HG03432 (cell line): Measurements from ENCODE around the gene AUTS2.
"Not testable (repeated sequence)": the region's sequence is repeated elsewhere in the genome, so short reads cannot be mapped to it uniquely, and the experiment has no call there.

Source experiments
- ATAC-seq: cut with Tn5 transposase; IDR thresholded peaks from one replicate; pipeline ENCODE4 v1.9.1; 2021; ENCODE audit warnings: mild to moderate bottlenecking, moderate library complexity; ENCODE audit not compliant: unreplicated experiment

AUTS2 gene

DNA sequence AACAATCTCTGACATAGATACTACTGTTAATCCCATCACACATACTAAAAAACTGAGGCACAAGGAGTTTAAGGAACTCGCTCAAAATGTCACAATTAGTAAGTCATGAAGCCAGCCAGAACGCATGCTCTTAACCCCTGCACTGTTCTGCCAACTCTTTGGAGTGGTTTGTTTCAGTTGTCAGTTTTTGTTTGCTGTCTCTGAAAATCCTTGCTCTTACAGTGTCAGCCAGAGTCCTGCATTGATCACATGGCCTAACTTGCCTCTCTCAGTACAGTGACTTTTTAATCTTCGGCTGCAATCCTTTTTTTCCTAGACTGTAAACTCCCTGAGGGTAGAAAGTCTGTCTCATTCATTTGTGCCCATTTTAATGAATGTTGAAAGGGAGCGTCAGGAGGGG is 753.8 kb downstream of the AUTS2 start:
- ATAC-seq: no peak

- no peak for ATAC-seq
Observed at GRCh38 chr7:70352906-70353305, 754.6 kb downstream of the AUTS2 start.

GRCh38 chr7:70353330-70353945 is 755.2 kb downstream of the AUTS2 start:
- no peak for ATAC-seq

GRCh38 chr7:70353946-70354335 is 755.7 kb downstream of the AUTS2 start:
- no peak for ATAC-seq

DNA sequence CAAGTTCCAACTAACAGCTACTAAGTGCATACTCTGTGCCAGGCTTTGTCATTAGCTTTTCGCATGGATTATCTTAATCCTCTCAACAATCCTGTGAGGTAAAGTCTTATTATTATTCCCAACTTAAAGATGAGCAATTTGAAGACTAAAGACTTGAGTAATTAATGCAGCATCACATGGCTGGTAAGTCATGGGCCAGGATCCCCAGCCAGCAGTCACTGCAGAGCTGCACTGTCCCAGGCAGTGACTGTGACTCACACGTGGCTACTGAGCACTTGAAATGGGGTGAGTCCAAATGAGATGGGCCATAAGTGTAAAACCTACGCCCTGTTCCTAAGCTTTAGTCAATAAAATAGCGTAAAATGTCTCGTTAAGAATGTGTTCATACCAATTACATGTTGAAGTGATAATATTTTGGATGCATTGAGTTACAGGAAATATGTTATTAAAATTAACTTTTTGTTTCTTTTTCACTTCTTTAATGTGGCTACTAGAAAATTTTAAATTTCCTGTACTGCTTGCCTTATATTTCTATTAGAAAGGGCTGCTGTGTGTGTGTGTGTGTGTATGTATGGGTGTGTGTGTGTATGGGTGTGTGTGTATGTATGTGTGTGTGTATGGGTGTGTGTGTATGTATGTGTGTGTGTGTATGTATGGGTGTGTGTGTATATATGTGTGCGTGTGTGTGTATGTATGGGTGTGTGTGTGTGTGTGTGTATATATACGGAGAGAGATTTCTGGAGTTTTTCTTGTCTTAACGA is 756.3 kb downstream of the AUTS2 start:
- no peak for ATAC-seq

GRCh38 chr7:70355198-70356020 is 757.1 kb downstream of the AUTS2 start:
- ATAC-seq: no peak

DNA sequence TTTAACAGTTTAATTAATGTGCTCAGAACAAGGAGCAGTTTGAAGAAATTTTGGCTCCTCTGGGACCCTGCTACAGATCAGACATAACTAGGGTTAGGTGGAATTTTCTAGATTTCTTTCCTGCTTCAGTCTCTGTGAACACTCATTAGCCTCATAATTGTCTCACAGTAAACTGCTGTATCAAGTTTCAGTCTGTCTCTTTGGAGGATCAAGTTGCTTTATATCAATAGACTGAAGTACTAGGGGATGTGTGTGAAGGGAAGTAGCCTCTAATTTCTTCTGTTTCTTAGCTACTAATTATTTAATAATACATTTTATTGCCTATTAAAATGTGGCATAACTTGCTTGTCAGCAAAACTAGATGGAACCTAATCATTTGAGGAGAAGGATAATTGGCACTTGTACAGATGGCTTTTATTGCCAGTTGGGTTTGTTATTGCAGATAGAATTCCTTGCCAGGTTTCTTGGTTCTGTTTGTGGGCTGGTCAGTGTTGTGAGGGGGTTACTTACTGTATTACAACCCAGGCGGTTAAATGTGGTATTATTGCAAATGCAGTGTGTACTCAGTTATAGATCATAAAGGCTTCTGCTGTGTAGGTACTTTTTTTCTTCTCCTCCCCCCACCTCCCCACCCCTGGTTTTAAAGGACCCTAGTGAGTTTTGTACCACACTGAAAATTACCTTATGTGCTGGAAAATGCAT is 758.0 kb downstream of the AUTS2 start:
- ATAC-seq: no peak

DNA sequence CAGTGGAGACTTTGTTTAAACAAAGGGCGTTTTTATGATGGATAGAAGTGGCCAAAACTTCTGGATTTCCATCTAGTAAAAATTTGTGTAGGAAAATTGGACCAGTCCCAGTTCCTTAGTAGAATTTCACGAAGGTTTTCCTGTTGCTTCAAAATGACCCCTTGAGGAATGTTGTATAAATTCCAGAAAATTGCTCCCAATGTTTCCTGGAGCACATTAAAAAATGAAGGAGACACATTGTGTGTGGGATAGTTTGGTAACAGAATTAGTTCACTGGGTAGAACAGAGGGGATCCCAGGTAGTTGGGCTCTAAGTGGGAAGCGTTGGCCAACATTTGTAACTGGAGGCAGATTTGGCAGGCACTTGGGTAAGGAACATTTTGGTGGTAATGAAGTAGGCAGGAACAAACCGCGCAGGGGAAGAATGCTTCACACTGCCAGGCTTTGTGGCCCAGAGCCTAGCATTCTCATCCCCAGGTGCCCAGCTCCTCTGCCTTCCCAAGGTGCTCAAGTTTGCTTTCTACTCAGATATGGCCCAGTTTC is 758.6 kb downstream of the AUTS2 start:
- no peak for ATAC-seq

- ATAC-seq: no peak
Observed at GRCh38 chr7:70360557-70360956, 762.3 kb downstream of the AUTS2 start.

- ATAC-seq: no peak
Observed at GRCh38 chr7:70361821-70362220, 763.5 kb downstream of the AUTS2 start.

- not testable (repeated sequence) for ATAC-seq
Observed at GRCh38 chr7:70364393-70364792, 766.1 kb downstream of the AUTS2 start.

DNA sequence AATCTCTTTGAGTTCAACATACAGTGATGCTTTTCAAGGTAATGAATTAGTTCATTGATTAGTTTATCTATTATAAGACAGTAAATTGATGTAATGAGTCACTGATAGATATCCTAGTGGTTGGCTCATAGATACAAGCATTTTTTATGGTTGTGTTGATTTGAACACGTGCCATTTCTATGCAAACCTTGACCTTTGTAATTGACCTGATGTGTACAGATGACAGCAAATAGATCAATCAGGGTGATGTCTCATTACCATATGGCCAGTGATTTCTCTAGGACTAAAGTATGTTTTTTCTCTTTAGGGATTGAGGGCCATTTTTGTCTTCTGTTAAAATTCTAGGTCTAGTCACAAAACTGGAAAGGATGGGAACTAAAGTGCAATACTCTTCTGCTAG is 773.4 kb downstream of the AUTS2 start:
- ATAC-seq: no peak

DNA sequence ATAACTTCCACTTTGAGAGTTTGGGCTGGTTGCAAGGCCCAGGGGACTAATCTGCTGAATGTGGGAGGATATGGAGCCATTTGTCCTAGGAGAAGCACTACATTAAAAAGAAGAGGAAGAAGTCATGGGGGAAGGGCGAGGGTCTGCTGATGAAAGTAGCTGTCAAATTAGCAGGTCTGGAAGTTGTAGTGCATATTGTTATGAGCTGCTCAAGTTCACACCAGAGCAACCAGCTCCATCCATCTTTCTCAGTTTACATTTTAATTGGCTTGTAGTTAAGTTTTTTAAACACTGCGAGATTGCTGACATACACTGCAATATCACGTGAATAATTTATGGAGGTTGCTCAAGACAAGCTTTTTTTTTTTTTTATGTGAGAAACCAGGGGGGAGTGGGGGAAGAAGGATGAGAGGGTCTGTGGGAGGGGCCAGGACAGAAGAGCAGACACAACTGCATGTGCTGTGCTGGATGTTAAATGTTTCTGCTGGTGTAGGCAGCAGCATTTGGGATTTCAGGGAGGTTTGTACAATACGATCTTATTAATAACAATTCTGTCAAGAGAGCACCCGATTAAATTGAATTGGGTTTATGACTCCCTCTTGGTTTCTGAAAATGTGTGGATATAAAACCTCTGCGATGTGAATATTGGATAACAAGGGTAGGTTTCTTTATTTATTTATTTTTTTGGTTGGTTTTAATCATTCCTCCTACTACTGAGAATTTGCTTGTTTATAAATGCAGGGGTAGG is 774.7 kb downstream of the AUTS2 start:
- no peak for ATAC-seq

DNA sequence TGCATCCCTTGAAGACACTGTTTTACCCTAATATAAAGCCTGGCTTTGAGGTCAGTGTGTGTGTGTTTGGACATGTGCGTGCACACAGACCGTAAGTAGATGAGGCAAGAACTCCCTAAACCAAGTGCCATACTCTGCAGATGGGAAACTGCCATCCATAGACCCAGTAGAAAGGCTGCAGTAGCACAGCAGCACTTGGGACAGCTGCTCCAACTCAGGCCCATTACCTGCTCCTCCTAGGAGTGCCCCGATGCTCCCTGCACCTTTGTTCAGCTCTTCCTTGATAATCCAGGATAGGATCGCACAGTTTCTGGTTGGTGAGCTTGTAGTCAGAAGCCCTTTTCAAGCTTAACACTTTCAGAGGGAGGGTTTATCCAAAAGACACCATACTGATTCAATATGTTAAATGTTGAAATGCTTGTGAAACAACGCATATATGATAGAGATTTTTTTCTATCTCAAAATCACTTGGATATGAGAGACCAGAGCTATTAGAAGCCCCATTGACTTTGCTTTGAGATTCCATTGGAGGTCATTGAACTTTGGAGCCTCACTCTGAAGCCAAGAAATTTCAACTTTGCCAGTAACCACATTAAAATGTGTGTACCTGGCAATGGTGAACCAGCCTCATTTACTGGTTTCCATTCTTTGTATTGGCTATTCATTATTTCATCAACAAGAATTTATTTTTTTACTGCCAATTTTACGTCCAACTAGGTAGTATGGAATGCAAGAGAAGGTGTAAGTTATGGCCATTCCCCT is 776.7 kb downstream of the AUTS2 start:
- no peak for ATAC-seq

GRCh38 chr7:70376561-70377031 is 778.3 kb downstream of the AUTS2 start:
- ATAC-seq: no peak

- no peak for ATAC-seq
Observed at GRCh38 chr7:70377957-70378356, 779.7 kb downstream of the AUTS2 start.

DNA sequence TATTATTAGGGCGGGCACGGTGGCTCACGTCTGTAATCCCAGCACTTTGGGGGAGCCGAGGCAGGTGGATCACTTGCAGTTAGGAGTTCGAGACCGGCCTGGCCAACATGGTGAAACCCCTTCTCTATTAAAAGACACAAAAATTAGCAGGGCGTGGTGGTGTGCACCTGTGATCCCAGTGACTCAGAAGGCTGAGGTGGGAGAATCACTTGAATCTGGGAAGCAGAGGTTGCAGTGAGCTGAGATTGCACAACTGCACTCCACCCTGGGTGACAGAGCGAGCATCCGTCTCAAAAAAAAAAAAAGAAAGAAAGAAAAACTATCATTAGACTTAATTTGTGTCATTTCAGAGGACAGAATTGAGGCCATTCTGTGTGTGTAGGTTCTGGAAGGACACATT is 780.9 kb downstream of the AUTS2 start:
- ATAC-seq: no peak

DNA sequence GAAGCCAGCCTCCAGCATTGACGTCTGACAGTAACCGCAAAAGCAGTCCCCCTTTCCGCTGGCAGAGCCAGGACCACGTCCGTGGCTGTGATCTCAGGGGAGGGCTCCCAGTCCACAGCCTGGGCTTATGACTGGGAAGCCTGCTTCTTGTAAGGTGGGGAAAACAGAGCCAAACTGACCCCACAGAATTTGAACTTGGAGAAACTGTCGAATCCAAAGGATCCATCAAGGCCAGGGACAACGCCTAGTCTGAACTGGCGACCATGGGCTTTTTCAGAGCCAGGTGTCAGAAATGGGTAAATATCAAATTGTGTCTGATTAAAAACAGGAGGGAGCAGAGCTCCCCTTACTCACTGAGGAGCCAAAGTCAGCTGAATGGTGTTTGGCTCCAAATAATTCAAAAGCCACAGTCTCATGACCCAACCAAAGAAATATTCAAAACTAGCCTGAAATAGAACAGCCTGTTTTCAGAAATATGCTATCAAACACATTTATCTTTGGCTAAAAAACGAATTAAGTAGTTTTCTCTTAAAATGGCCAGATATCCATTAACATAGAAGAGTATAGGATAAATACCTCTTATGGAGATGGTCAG is 782.2 kb downstream of the AUTS2 start:
- no peak for ATAC-seq
